HFFc6 (cell line): ENCODE results near the gene RNASEH1. TPM values are rescaled to one million over a fixed set of nuclear protein-coding genes. Genes with fewer than 3 reads are reported as not detected.

ENCODE experiments used
- DNase-seq: peaks from one replicate; pipeline ENCODE4 v3.0.0-alpha.2; 2018
- H3K27ac Mint-ChIP-seq: 2 replicates; pipeline ENCODE4 v1.8.0; 2020; ENCODE audit warnings: mild to moderate bottlenecking, mixed read lengths
- H3K27me3 Mint-ChIP-seq: 2 replicates; pipeline ENCODE4 v1.8.0; 2021; ENCODE audit warnings: mild to moderate bottlenecking, moderate library complexity, mixed read lengths; ENCODE audit not compliant: insufficient read depth
- H3K36me3 Mint-ChIP-seq: 2 replicates; pipeline ENCODE4 v1.8.0; 2021; ENCODE audit warnings: low read depth, mixed read lengths
- H3K4me1 Mint-ChIP-seq: 2 replicates; pipeline ENCODE4 v1.8.0; 2020; ENCODE audit warnings: low read depth, mixed read lengths
- H3K4me3 Mint-ChIP-seq: 2 replicates; pipeline ENCODE4 v1.8.0; 2020; ENCODE audit warnings: mild to moderate bottlenecking, moderate library complexity, mixed read lengths
- H3K9me3 Mint-ChIP-seq: 2 replicates; pipeline ENCODE4 v1.8.0; 2020; ENCODE audit warnings: mild to moderate bottlenecking, mixed read lengths
- total RNA-seq, 6 experiments: library from RNA; stranded (reverse); fragmentation: NEBNext Ultra II Directional; extraction: Animal tissue kit (Norgen Biotek cat#: 25700); gene quantifications; 2 replicates in 1 of 6; 3 replicates in 5 of 6; pipeline ENCODE4 v1.2.3, GENCODE V29; 2021
- TF ChIP-seq, protein P1 (sequence below): fragments of 200-600 bp; sonication (generic); IDR thresholded peaks from 2 replicates; pipeline ENCODE4 v1.5.0; 2021; ENCODE audit warnings: antibody characterized with exemption, mild to moderate bottlenecking

Gene RNASEH1
- total RNA-seq, 6 experiments from 2014 or later: 36.9 to 43.6 (median 39.7) TPM

DNA sequence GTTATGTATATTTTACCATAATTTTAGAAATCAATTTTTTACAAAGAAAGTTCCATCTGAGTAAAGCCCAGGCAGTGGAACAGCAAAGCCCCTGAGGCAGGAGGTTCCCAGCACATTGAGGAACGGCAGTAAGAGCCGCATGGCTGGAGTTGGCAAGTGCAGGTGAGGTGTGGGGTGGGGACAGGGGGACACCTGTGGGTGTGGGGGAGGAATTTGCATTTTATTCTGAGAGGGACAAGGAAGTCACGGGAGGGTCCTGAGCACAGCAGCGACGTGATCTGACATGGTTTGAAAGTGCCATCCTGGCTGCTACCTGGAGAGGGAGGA is 22.7 kb downstream of the RNASEH1 start:
- no peaks in the 10 kb centered on the region; the same call in none of the 2 replicates for H3K27me3 Mint-ChIP-seq
- H3K4me3 Mint-ChIP-seq: peak overlapping the region; percentile 91
- no peak for DNase-seq
- H3K4me1 Mint-ChIP-seq: peaks cover 20% of the 10 kb centered on the region
- H3K27ac Mint-ChIP-seq: peak overlapping the region; percentile 100
- H3K9me3 Mint-ChIP-seq: no peaks in the 10 kb centered on the region
- peaks cover 5% of the 10 kb centered on the region for H3K36me3 Mint-ChIP-seq
- TF ChIP-seq, protein P1, sequence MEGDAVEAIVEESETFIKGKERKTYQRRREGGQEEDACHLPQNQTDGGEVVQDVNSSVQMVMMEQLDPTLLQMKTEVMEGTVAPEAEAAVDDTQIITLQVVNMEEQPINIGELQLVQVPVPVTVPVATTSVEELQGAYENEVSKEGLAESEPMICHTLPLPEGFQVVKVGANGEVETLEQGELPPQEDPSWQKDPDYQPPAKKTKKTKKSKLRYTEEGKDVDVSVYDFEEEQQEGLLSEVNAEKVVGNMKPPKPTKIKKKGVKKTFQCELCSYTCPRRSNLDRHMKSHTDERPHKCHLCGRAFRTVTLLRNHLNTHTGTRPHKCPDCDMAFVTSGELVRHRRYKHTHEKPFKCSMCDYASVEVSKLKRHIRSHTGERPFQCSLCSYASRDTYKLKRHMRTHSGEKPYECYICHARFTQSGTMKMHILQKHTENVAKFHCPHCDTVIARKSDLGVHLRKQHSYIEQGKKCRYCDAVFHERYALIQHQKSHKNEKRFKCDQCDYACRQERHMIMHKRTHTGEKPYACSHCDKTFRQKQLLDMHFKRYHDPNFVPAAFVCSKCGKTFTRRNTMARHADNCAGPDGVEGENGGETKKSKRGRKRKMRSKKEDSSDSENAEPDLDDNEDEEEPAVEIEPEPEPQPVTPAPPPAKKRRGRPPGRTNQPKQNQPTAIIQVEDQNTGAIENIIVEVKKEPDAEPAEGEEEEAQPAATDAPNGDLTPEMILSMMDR: no peak

DNA sequence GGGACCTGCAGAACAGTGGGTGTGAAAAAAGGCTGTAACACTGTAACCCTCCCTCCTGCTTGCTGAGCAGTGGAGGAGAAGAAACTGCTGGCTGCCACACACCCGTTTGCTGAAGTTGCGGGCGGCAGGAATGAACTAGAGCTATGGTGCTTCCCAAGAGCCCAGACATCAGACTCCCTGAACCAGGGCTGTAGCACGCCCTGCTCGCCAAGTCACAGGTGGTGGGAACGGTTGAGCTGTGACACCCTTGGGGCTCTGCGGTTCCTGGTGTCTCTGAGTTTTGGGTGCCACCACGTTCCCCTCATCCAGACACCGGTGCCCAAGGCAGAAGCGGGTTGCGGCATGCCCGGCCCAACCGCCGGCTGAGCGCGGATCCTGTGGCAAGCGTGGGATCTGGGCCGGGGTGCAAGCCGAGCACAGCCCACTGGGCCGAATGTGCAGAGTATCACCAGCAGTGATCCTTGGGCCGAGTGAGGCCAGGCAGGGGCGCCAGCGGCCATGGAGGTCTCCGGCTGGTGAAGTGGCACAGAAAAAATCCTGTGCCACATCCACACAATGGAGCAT is 23.8 kb downstream of the RNASEH1 start:
- no peak overlapping the region for H3K4me3 Mint-ChIP-seq
- H3K9me3 Mint-ChIP-seq: no peaks in the 10 kb centered on the region
- no peaks in the 10 kb centered on the region; the same call in none of the 2 replicates for H3K27me3 Mint-ChIP-seq
- DNase-seq: no peak
- TF ChIP-seq, protein P1: no peak
- H3K27ac Mint-ChIP-seq: peak overlapping the region; percentile 100
- peaks cover 5% of the 10 kb centered on the region for H3K36me3 Mint-ChIP-seq
- H3K4me1 Mint-ChIP-seq: peaks cover 20% of the 10 kb centered on the region

DNA sequence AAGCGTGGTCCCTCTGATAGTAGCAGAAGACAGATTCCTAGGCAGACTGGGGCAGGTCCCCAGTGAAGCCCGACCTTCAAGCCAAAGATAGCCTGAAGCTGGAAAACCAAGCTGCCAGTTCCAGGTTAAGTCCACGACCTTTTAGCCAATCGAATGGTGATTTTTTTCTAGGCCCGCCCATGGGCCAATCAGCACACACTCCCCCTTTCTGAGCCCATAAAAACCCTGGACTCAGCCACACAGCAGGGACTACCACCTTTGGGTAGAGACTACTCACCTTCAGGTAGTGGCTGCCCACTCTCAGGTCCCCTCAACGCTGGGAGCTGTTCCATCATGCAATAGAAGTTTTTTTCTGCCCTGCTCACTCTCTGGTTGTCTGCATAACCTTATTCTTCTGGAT is 24.3 kb downstream of the RNASEH1 start:
- Mint-ChIP-seq H3K9me3 (no peaks in the 10 kb centered on the region), H3K4me3 (no peak overlapping the region), H3K4me1 (peaks cover 20% of the 10 kb centered on the region), H3K36me3 (peaks cover 5% of the 10 kb centered on the region), H3K27ac (no peak overlapping the region; the same call in 1 of the 2 replicates), H3K27me3 (no peaks in the 10 kb centered on the region; the same call in none of the 2 replicates)
- DNase-seq: no peak
- TF ChIP-seq, protein P1: no peak

DNA sequence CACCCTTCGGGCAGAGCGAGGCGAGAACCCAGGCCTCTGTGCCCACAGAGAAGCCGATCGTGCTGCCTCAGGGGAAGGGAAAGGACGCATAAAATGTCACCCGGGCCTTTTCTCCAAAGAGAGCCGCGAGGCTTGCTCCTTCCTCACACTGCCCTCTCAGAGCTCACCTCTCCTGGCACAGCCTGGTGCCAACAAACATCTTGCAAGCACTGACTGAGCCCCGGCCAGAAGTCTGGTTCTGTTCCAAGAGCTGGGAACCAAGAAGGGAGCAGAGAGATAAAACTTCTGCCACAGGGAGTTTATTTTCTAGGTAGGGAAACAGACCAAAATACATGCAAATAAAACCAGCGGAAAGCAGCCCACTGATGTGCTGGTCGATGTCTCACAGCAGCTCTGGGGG is 25.2 kb downstream of the RNASEH1 start:
- Mint-ChIP-seq H3K4me3 (no peak overlapping the region), H3K27ac (no peak overlapping the region), H3K9me3 (no peaks in the 10 kb centered on the region), H3K27me3 (no peaks in the 10 kb centered on the region; the same call in none of the 2 replicates), H3K4me1 (peaks cover 20% of the 10 kb centered on the region), H3K36me3 (no peaks in the 10 kb centered on the region; the same call in none of the 2 replicates)
- no peak for DNase-seq
- TF ChIP-seq, protein P1: no peak

DNA sequence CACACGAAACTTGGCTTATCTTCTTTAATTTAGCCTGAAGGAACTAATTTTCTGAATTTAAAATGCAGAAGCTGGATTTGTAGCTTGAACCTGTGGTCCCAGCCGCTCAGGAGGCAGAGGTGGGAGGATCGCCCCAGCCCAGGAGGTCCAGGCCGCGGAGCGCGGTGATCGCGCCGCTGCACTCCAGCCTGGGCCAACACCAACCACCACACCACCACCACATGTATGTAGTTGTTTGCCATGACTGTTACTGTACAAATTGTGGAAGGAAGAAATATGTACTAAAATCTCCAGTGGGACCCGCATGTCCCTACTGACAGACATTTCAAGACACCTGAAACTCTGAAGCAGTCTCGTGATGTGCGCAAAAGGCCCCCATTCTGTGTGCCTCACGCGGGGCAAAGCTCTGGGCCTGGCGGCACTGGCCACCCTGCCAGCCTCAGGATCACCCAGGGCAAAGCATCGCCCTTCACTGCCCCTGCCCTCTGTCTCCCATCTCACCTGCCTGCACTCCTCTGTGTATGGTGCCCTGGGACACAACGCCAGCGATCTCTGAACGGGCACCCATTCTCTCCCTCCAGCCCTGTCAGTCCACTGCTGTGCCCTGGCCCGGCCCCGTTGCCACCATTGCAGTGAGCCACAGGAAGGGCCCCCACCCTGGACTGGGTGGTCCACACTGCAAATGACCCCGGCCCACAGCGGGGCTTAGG is 28.7 kb downstream of the RNASEH1 start:
- no peaks in the 10 kb centered on the region for H3K9me3 Mint-ChIP-seq
- H3K36me3 Mint-ChIP-seq: no peaks in the 10 kb centered on the region; the same call in none of the 2 replicates
- H3K4me3 Mint-ChIP-seq: no peak overlapping the region
- H3K27me3 Mint-ChIP-seq: no peaks in the 10 kb centered on the region; the same call in none of the 2 replicates
- no peak for DNase-seq
- TF ChIP-seq, protein P1: no peak
- no peak overlapping the region for H3K27ac Mint-ChIP-seq
- H3K4me1 Mint-ChIP-seq: peaks cover 6% of the 10 kb centered on the region
